ENCODE measurements around the gene ARID5B. TPM values are rescaled to one million over a fixed set of nuclear protein-coding genes. Genes with fewer than 3 reads are reported as not detected.

The ARID5B gene
- total and polyA plus RNA-seq, 2 of the 4 experiments (the other 2 are of a cell fraction): 41.0 to 125 TPM

DNA sequence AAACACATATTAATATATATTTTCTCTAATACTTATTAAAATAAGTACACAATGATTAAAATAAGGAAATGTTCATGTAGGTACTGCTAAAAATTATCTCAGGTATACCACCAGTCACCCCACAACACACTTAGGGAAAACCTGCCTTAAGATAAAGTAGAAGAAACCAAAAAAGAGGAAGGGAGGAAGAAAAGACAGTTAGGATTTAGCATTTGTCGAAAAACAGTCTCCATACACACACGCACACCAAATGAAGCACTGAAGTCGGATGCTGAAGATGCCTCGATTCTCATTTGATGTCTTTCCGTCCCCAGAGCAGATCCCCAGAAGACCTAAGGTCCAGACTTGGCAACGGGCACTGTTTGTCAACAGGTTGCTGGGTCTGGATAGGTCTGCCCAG lies 30.0 kb upstream of the ARID5B start:
- peak overlapping the region; percentile 65 for H3K18ac ChIP-seq (ENCODE audit: low read depth, low read length)
- peak overlapping the region; percentile 42; the same call in 1 of the 2 replicates for H4K5ac ChIP-seq (ENCODE audit: low read depth, low read length)
- no peaks in the 10 kb centered on the region for H3K79me1 ChIP-seq (ENCODE audit: low read depth in 1 of 2, low read length in 2 of 2)
- peak overlapping the region; percentile 62 for H2BK120ac ChIP-seq (ENCODE audit: low read depth, low read length)
- H2AK5ac ChIP-seq (ENCODE audit: low read depth, low read length): peak overlapping the region; percentile 59
- intact Hi-C loops (cut with micrococcal nuclease): no loop called here
- no peak overlapping the region for H3K56ac ChIP-seq (ENCODE audit: extremely low read depth, insufficient read depth, low read length)
- H2AK9ac ChIP-seq (replicated peaks; ENCODE audit: low read depth, low read length, poor library complexity): no peak overlapping the region
- DNase-seq: no peak
- H3K9ac ChIP-seq (ENCODE audit: low read depth, low read length): no peak overlapping the region
- no peaks in the 10 kb centered on the region for H4K20me1 ChIP-seq (ENCODE audit: insufficient read depth, low read length)
- H4K91ac ChIP-seq (ENCODE audit: insufficient read depth, low read depth, low read length): peak overlapping the region; percentile 24; the same call in 1 of the 2 replicates
- TF ChIP-seq RCOR1 (IDR thresholded peaks at IDR 0.05; ENCODE audit: insufficient replicate concordance, low read length) (no peak), CHD1 (IDR thresholded peaks at IDR 0.05; ENCODE audit: low read depth, low read length) (no peak), MAZ (IDR thresholded peaks at IDR 0.05; ENCODE audit: borderline replicate concordance, low read depth, low read length) (no peak), RFX5 (IDR thresholded peaks at IDR 0.05; ENCODE audit: low read depth, low read length) (no peak), POLR2A (IDR thresholded peaks at IDR 0.05; ENCODE audit: low read depth, low read length) (no peak), CEBPB (IDR thresholded peaks at IDR 0.05; ENCODE audit: low read depth, low read length) (no peak), BHLHE40 (IDR thresholded peaks at IDR 0.05; ENCODE audit: low read depth, low read length) (no peak), SMC3 (IDR thresholded peaks at IDR 0.05; ENCODE audit: low read depth, low read length) (no peak), MAFK (IDR thresholded peaks at IDR 0.05; ENCODE audit: low read depth, low read length) (no peak)
- TF ChIP-seq, protein P1, sequence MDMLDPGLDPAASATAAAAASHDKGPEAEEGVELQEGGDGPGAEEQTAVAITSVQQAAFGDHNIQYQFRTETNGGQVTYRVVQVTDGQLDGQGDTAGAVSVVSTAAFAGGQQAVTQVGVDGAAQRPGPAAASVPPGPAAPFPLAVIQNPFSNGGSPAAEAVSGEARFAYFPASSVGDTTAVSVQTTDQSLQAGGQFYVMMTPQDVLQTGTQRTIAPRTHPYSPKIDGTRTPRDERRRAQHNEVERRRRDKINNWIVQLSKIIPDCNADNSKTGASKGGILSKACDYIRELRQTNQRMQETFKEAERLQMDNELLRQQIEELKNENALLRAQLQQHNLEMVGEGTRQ (IDR thresholded peaks at IDR 0.05; ENCODE audit: low read depth, low read length): no peak
- TF ChIP-seq, protein P2, sequence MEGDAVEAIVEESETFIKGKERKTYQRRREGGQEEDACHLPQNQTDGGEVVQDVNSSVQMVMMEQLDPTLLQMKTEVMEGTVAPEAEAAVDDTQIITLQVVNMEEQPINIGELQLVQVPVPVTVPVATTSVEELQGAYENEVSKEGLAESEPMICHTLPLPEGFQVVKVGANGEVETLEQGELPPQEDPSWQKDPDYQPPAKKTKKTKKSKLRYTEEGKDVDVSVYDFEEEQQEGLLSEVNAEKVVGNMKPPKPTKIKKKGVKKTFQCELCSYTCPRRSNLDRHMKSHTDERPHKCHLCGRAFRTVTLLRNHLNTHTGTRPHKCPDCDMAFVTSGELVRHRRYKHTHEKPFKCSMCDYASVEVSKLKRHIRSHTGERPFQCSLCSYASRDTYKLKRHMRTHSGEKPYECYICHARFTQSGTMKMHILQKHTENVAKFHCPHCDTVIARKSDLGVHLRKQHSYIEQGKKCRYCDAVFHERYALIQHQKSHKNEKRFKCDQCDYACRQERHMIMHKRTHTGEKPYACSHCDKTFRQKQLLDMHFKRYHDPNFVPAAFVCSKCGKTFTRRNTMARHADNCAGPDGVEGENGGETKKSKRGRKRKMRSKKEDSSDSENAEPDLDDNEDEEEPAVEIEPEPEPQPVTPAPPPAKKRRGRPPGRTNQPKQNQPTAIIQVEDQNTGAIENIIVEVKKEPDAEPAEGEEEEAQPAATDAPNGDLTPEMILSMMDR (conservative IDR thresholded peaks at IDR 0.05; ENCODE audit: low read depth, low read length): no peak
- TF ChIP-seq, protein P3, sequence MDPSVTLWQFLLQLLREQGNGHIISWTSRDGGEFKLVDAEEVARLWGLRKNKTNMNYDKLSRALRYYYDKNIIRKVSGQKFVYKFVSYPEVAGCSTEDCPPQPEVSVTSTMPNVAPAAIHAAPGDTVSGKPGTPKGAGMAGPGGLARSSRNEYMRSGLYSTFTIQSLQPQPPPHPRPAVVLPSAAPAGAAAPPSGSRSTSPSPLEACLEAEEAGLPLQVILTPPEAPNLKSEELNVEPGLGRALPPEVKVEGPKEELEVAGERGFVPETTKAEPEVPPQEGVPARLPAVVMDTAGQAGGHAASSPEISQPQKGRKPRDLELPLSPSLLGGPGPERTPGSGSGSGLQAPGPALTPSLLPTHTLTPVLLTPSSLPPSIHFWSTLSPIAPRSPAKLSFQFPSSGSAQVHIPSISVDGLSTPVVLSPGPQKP (IDR thresholded peaks at IDR 0.05; ENCODE audit: borderline replicate concordance, low read depth, low read length): no peak
- ChIA-PET POLR2A (ENCODE audit: unreplicated experiment) (no interaction called here), CTCF (interaction anchor here (0.6 kb wide), 1 partner anchor 11 kb away, joined by 5 read pairs; no protein-coding TSS in a partner anchor)
- peak overlapping the region; percentile 45; the same call in 1 of the 2 replicates for H3K4ac ChIP-seq (ENCODE audit: low read depth, low read length)
- no peak overlapping the region for H3K4me3 ChIP-seq (ENCODE audit: insufficient read depth, low read depth, low read length)
- no peak overlapping the region for H3K27ac ChIP-seq (ENCODE audit: insufficient read depth, low read length)
- ATAC-seq (ENCODE audit: low read depth): no peak
- peak overlapping the region; percentile 46; the same call in 1 of the 2 replicates for H2BK20ac ChIP-seq (ENCODE audit: low read depth, low read length)
- peaks cover 17% of the 10 kb centered on the region for H3K4me1 ChIP-seq (ENCODE audit: control insufficient read depth, insufficient read depth, low read length)
- H3K9me1 ChIP-seq (ENCODE audit: insufficient read depth, low read length): peaks cover 2% of the 10 kb centered on the region; the same call in 1 of the 2 replicates
- no peaks in the 10 kb centered on the region for H3K36me3 ChIP-seq (ENCODE audit: control insufficient read depth, insufficient read depth, low read length)
- peak overlapping the region; percentile 72; the same call in 1 of the 2 replicates for H3K14ac ChIP-seq (replicated peaks; ENCODE audit: low read depth, low read length)
- H3K4me2 ChIP-seq (ENCODE audit: low read depth, low read length): no peak overlapping the region
- H2AFZ ChIP-seq (replicated peaks; ENCODE audit: low read length, poor library complexity): no peak overlapping the region
- no TSS peak for BruUV-seq (replicated peaks)
- no peak overlapping the region for H3K23ac ChIP-seq (ENCODE audit: low read depth, low read length)
- dilution Hi-C loops (cut with HindIII; ENCODE audit: low sequenced_read_pairs, unreplicated experiment): no loop called here
- no peaks in the 10 kb centered on the region for H3K27me3 ChIP-seq (ENCODE audit: control insufficient read depth, insufficient read depth, low read length)
- H2BK15ac ChIP-seq (ENCODE audit: low read depth, low read length): peak overlapping the region; percentile 33; the same call in 2 of the 3 replicates
- H2BK5ac ChIP-seq (ENCODE audit: low read depth, low read length, poor library complexity, severe bottlenecking): no peak overlapping the region
- in situ Hi-C loops (cut with MboI; ENCODE audit: low sequenced_read_pairs): no loop called here
- H4K8ac ChIP-seq (ENCODE audit: low read depth in 2 of 2, low read length in 2 of 2): peak overlapping the region in 1 of 2 experiments; percentile 32; a peak in 1 of 4 replicates
- H3K9me3 ChIP-seq (ENCODE audit: control insufficient read depth, insufficient read depth, low read length): no peaks in the 10 kb centered on the region
- 86% methylated on average over 5 of the region's 6 CpGs; no CpG with 5 or more reads in 1 of the 2 experiments for WGBS, 2 experiments (ENCODE audit: extremely low coverage in 2 of 2, insufficient read length in 1 of 2)
